ENCODE data around the gene HHATL.

The HHATL gene

DNA sequence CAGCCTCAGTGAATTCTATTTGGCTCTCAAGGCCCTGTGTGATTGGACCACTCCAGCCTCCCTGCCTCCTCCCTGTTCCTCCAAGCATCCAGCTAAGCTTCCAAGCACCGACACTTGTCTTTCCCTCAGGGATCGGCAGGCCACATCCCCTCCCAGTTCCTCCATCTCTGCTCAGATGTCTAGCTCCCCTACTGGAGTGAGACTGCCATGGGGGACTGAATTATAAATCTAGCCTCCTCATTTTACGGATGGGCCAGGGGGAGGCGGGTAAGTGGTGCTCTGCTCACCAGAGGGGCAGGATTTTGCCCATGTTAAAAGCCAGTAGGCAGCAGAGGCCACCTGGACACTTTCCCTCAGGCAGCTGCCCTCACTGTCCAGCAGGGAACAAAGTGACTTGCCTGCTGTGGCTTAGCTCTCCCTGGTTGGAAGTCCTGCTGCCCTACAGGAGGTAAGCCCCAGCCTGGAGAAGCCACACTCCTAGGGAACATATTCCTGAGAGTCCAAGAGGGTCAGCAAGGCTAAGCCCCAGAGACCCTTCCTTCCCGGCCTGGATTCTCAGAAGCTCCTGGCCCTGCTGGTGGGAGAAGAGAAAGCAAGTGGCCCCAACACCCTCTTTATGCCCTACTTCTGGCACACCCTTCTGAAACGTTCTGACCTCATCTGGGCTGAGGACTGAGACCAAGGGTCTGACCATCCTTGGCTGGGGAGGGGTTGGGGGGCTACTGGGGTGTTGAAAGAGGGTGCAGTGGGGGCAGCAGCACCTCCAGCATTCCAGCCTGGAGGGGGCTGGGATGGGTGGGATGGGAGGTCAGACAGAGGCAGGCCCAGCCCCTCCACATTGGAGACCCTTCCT lies 9.1 kb upstream of the HHATL start:
- no peak for DNase-seq

DNA sequence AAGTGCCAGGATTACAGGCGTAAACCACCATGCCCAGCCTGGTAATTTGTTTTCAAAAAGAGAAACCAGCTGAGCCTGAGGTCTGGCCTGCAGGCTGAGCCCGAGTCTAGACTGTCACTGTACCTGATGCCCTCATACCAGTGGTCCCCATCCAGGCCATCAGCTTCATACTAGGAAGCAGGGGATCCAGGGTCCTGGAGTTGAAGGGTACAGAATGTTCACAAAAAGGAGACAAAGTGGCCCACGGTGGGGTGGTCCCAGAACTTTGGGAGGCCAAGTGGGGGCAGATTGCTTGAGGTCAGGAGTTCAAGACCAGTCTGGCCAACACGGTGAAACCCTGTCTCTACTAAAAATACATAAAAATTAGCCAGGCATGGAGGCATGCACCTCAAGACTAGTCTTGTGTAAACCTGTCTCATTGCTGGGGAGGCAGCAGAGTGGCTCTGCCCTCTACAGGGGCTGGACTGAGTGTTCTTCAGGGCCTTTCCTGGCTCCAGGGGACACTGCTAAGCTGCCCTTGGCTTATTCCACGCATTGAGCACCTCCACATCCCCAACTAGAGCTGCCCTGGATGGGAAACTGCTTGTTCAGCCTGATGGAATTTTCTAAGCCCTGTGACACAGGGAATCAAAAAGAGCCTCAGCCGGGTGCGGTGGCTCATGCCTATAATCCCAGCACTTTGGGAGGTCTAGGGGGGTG lies 7.9 kb upstream of the HHATL start:
- DNase-seq, result no peak

DNA sequence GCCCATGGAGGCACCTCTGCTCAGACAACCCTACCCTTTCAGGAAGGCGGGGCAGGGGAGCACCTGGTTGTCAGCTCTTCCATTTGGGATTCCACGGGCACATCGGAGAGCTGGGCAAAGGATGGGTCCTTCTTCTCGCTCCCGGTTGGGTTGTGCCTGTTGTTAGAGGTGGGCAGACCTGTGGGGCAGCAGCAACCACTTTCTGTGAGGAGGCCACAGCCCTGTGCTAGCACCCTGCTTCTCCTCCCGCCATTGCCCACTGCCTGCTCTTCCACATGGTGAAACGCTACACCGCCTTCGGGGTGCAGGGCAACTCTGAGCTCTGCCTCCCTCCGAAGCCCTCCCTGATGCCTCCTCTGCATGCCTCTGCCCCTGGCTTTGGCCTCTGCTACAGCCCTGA lies 7.0 kb upstream of the HHATL start:
- DNase-seq, result no peak

DNA sequence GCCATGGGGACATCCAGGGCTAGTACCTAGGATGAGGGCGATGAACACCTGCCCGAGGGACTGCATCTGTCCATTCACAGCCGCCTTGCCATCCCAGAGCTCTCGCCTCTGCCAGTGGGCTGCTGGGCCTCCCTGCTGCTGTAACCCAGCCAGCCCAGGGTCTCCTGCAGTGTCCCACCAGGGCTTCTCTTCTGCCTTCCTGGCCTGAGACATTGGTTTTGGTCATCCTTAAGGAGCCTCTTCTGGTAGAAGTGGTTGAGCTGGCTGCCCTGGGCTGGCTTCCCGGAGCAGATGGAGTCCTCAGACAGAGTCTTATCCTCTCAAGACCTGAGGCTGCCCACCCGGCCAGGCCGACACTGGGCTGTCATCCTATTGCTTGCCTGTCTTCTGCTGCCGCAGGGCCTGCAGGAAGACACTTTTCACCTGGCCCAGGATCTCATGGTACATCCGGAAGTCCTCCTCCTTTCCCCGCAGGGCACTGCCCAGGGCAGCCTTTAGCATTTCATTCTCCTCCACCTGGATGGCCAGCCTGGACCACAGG lies 6.1 kb upstream of the HHATL start:
- DNase-seq, result no peak

DNA sequence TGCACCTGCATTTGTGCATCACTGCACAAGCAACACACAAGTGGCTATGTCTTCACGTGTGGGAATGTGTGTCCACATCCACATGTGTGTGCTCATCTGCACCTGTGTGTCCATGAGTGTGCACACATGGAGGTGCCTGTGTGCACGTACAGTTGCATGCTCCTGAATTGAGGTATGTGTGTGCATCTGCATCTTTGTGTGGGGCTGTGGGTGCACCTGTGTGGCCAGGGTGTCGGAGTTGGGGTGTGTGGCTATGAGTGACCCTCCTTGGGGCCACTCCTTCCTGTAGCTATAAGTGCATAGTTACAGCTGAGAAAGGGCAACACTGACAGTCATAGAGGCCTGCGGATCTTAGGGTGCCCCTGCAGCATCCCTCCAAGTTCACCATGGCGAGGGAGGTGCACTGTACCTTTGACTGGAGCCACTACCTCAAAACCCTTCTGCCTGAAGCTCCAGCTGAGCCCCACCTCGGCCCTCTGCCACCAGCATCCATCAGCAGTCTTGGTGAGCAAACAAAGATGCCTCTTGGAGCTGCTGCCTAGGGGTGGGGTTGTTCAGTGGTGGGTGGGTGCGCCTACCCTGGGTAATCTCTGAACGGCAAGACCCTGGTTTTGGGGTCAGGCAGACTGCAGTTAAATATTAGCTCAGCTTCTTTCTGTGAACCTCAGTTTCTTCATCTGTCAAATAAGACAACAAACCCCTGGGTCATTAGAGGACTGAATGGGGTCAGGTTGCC lies 5.2 kb upstream of the HHATL start:
- no peak for DNase-seq

DNA sequence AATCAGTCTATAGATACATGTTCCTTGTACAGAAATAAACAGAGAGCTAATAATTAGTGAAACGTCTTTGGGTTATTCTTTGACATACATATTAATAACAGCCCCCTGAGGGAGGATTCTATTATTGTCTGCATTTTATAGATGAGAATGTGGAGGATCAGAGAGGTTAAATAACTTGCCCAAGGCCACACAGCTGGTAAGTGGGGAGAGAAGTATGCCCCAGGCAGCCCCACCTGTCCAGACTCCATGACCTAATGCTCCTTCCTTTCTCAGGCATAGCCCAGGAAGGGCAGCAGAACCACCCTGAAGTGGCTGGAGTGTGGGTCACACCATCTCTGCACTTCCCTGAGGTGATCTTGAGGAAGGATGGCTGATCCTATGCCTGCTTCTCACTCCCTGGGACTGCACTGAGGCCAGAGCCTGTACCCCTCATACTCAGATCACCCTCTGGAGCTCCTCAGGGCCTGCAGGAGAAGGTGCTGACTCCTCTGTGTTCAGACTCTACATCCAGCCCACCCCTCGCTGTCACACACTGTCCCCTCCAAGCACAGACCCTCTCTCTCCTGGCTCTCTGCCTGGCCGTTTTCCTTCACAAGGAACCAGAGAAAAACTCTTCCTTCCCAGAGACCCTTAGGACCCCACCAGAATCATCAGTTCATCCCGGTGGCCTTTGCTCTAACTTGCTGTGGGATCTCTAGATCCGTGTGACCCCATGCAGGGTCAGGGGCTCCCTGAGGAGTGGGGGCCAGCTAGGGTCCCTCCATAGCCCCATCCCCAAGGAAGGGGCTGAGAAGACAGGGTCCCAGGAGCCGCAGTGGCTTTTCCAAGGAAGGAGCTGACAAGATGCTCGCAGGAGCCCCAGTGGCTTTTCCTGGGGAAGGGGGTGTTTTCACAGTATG lies 4.4 kb upstream of the HHATL start:
- no peak for DNase-seq

DNA sequence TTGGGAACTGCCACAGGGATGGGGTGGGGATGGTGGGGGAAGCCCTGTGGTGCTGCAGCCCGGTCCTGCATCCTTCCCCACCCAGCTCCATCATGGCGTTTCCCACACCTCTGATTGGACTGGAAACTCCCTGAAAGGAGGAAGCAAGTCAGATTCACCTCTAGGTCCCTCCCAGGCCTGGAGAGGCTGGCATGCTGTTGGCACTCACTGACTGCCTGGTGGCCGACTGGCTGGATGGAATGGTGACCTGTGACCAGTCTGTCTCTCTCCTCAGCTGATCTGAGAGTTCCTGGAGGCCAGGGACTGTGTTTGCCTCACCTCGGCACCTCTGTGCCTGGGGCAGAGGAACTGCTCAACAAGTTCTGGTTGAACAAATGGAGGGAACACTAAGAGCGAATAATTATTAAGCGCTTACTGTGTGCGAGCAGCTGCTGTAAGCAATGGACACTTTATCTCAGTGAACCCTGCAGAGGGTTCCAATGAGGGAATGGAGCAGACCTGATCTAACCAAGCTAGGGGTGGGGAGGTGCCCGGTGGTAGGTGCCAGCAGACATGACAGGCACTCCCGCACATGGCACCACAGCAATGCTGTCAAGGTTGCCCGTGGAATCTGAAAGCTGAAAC lies 3.5 kb upstream of the HHATL start:
- DNase-seq, result no peak

DNA sequence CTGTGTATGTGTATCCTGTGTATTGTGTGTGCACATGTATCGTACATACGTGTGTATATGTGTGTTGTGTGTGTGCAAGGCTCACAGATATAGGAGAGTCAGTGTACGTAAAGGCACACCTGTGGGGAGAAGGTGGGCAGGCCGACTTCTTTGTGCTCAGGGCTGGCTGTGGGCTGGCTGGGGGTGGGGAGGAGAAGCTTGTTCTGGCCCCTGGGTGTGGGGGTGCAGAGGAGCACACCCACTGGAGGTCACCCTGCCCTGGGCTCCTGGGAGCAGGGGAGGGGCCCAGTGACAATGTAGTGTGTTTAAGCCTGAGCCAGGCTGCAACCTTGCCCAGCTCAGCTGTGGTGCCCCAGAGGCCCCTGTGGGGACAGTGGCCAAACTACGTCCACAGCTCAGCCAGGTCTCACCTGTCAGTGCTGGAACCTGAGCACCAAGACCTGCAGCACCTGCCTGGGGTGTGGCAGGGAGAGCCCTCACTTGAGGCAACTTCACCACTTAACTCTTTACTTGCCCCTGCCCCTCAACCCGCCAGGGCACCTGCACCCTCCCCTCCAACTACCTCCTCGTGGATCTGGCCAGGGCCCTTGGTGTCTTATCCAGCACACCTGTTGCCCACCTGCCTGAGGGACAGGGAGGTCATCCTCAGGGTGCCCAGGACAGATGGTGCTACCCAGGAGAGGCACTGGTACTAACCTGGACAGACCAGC lies 2.6 kb upstream of the HHATL start:
- DNase-seq, result no peak

DNA sequence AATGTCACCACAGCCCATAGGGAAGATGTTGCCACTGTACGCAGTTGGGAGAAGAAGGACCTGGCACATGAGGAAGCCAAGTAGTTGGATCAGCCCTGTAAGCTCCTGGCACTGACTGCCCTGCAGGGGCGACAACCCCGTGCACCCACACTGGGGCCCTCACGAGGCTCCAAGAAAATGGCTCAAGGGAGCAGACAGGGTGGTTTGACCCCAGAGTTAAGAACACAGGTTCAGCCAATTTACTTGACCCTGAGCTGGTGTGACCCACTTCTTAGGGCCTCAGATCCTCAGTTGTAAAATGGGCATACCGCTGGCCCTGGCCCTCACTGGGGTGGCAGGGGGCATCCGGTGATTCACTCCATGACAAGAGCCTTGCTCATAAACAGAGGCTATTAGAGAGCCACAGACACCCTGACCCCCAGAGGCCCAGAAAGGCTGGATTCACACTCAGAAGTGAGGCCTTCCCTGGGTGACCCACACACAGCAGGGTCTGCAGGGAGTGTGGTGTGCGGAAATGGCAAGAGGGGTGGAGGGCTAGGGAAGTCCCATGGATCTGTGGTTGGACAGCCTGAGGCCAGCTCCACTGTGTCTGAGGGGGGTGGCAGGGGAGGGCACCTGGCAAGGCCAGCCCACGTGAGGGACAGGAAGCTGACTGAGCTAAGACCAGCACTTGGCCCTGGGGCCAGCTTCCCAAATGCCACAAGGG lies 1.7 kb upstream of the HHATL start:
- DNase-seq, result no peak

DNA sequence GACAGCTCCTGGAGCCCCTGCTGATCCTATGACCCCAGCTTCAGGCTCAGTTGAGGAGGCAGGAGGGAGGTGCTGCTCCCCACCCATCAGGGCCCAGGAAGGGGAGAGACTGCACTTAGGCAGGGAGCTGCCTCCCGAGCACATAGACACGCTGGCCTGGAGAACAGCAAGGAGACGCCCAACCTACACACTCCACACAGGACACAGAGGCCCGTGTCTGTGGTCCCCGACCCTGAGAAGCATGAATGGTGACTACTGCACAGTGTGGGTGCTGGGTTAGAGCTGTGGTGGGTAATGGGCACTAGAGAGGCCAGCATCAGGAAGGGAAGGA lies 1.1 kb upstream of the HHATL start:
- no peak for DNase-seq

DNA sequence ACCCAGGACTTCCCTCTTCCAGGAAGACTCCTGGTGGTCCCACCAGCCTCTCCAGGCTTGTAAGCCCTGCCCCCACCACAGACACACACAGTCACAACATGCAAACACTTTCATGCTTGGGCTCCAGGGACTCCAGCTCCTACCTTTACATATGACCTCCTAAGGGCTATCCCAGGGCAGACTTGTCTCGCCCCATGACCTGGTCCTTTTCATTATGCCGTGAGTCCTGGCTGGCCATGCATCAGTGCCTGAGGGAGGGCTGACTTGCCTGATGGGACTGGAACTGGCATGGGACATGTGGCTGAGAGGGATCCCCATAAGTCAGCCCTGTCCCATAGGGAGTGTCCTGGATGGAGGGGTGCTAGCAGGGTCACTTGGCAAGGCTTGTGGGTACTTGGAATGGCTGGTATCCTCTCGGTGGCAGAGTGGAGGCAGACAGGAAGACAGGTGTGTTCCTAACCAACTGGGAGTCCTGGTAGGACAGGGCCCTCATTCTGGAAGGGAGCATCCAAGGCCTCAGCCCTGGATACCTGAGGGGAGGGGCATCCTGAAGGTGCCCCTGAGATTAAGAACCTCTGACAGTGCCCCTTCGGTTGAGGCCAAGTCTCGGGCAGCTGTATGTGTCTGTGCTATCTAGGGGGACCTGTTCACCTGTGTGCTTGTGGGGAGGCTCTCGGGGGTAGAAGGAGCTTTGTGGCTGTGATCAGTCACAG lies 540 bp upstream of the HHATL start:
- DNase-seq, result no peak

DNA sequence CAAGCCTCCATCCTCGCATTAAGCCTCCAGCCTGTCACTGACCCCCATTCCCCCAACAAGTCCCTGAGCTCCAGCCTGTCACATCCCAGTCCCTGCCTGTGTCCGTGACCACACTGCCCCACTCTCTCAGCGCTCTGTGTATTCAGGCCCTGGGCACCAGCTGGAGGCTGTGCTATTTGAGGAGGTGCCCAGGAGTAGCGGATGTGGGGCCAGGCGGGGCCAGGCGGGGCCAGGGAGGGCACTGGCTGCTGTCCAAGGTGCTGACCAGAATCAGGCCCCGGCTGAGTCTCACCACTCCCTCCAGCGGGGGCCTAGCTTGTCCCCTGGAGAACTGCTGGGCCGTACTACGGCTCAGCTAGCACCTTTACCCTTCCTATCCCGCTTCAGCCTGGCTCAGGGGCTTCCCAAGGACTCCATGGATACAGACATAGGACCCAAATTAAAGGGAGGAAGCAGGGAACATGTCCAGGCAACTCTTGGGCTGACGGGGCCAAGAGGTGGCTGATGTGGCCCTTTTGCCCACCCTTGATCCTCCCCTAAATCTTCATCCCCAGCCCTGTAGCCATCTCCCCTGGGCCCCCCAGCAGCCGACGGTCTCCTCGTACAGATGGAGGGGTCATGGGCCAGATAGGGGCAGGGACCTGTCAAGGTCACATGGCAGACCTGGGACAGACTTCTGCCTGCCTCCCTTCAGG lies 1.1 kb downstream of the HHATL start:
- peak; percentile 80 for DNase-seq

DNA sequence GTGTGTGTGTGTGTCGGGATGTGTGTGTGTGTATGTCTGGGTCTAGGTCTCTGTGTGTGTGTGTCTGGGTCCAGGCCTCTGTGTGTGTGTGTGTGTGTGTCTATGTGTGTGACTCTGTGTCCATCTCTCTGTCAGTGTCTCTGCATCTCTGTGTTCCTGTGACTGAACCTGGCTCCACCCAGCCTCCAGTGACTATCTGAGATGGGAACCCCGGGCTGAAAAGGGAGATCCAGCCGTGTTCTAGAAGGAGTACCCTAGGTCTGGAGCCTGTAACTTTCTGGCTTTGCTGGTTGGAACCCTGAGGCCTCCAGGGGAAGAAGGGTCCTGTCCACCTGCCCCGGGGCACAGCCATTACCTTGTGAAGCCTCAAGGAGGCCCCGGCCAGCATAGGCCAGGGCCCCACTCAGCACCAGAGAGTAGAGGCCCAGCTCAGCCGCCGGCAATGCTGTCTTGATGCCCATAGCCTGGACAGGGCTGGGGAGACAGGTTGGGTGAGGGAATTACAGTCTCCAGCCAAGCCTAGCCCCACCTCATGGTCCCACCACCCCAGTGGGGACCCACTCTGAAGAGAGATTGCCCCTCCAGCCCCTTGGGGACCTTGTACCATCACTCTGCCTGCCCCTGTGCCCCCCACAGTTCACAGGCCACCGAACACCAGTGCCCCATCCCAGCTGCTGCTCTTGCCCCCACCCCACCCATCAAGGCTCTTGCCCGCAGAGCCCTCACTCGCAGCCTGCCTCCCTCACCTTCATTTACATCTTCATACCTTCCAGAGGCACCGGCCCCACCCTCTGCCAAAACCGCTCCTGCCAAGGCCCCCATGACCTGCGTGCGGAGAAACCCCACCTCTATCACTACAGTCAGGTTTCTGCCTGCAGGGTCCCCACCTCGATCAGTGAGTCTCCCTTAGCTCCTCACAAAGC lies 2.0 kb downstream of the HHATL start:
- DNase-seq, result no peak

DNA sequence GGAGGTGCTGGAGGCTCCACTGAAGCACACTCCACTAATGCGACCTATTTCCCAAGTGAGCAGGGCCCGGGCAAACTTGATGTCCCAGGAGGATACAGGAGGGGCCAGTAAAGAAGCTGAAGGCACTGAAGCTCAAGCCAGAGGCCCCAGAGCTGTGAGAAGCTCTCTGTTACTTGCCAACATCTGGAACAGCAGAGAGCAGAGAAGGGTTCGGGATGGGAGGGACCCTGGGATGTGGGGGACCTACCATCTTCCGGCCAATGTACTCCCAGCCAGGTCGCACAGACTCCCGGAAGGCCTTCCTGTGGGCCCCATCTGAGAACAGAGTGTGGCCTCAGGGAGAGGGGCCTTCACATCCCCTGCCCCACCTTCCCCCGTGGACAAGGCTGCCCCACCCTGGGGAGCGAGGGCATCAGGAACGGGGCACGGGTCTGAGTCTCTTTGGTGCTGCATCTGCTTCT lies 3.1 kb downstream of the HHATL start:
- no peak for DNase-seq

DNA sequence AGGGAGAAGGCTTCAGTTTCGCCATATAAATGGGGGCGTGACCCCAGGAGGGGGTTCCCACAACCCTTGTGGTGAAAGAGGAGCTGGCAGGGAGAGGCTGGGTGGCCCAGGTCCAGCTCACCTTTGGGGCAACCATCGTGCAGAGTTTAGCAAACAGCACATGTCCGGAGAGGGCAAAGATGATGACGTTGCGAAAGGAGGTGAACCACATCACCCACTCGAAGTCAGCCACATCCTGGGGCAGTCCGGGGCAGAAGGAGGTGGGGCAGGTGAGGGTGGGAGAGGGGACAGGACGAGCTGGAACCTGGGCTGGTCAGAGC lies 3.7 kb downstream of the HHATL start:
- DNase-seq, result no peak

DNA sequence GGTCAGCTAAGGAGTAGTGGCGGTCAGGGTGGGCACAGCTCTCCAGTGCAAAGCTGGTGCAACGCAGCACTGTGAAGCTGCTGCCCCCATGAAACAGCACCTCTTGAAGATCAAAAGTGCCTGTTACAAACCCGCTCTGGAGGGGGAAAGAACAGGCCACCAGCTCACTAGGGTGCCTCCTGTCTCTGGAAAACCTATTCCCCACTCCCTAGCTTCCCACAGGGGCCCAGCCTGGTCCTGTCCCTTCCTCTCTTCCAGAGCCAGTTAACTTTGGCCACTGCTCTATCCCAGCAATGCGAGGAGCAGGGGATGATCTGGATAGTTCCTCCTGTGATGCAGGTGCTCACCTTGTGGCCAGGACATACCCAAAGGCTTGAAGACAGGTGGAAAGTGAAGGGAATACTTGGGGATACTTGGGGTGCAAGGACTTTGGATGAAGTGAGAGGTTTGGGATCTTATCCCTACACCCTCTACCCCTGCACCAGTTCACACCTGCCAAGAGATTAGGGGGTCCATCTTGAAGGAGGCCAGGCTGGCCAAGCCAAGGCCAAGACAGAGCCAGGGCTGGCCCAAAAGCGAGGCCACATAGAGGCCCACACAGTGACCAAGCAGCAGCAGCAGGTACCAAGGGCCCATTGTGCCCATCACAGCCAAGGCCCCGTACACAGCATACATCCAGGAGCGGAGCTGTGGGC lies 4.2 kb downstream of the HHATL start:
- no peak for DNase-seq

DNA sequence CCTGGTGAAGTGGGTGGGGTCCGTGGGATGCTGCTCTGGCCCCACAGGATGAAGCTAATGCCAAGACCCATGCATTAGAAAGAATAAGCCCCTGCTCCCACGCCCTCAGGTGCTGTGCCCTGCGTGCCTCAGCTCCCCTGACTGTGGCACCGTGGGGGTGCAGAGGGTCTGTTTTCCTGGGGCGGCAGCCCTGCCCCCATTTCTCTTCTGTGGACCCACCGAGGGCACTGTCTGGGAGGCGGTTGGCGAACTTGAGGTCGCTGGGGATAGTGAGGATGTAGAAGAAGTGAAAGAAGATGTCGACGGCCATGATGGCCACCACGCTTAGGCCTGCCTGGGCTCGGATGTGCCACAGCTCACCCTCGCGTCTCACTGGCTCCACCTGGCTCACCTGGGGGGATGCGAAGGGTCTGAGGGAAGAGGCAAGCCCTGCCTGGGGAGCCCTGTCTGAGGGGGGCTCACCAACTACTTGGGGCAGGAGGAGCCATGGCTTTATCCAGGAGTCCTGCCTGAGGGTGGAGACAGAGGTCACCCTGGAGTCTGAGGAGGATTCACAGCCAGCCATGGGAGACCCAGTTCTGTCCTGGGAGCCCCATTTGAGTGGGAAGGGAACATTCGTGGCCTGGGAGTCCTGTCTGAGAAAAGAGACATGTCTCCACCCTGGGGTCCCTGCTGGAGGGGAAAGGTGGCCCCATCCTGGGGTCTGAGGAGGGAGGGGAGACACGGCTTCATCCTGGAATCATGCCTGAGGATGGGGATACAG lies 5.1 kb downstream of the HHATL start:
- no peak for DNase-seq

Data from femur (tissue), 1 donor.